Putamen (tissue), 1 donor: ENCODE results near the gene SDK1.

Experiments
- DNase-seq: peaks from one replicate; pipeline ENCODE4 v3.0.0-alpha.2; 2016; ENCODE audit warnings: low spot score

The SDK1 gene

DNA sequence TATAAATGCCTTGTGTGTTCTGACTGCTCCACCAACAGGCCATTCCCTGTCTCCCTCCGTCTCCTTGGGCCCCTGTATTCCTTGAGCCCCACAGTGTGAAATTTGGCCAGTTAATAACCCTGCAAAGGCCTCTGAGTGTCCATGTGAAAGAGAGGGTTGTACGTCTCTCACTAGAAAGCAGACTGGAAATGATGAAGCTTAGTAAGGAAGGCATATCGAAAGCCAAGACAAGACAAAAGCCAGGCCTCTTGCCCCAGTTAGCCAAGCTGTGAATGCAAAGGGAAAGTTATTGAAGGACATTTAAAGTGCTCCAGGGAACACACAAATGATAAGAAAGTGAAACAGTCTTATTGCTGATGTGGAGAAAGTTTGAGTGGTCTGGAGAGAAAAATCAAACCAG, 680.2 kb downstream of the SDK1 start:
- DNase-seq = no peak

DNA sequence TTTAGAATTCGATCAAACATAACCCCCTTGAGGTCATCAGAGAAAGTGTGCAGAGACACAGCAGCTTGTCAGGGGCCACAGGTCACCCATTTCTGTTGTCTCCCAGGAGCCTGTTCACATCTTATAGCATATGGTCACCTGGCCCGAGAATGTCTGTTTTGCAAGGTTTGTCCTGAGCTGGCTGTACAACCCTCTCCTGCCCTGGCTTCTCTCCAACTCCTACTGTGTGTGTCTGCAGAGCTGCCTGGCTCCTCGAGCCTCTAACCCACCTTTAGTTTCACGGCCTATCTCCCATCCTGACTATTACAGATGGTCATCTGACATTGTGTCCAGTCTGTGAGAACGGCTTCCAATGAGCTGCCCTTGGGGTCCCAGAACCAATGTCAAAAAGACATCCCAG, 683.4 kb downstream of the SDK1 start:
- DNase-seq = no peak

DNA sequence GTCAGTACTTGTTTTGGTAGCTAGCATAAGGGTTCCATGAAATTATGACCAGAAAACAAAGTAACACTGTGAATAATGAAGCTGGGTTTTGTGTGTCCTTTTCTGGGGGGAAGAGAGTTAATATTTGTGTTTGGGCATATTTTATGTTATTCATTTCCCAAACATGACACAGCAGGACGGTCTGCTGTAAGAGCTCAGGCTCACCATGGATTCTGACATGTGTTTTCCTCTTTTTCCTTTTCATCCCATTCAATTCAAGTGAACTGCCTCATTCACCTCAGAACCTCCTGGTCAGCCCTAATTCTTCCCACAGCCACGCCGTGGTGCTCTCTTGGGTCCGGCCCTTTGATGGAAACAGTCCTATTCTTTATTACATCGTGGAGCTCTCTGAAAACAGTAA, 685.9 kb downstream of the SDK1 start:
- DNase-seq = no peak

DNA sequence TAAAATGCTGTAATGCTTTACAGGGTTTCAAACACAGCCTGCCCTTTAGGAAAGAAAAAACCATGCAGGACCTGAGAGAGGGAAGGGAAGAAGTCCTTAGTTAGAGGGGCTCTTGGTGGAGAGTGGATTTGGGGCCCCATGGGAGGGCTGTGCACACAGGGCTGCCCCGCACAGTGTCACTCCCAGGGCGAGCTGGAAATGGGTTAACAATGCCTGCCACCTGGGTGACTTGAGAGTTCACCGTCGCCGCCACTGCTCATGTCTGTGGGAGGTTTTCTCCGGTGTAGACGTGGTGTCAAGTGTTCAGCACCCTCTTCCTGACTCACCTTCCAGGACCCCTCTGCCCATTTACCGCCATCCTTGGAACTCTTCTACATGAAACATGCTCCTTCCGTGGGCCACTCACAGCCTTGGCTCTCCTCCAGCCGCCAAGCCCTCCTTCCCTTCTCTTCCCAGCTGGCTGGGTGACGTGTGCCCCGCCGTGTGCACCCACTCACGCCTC, 686.4 kb downstream of the SDK1 start:
- no peak for DNase-seq

DNA sequence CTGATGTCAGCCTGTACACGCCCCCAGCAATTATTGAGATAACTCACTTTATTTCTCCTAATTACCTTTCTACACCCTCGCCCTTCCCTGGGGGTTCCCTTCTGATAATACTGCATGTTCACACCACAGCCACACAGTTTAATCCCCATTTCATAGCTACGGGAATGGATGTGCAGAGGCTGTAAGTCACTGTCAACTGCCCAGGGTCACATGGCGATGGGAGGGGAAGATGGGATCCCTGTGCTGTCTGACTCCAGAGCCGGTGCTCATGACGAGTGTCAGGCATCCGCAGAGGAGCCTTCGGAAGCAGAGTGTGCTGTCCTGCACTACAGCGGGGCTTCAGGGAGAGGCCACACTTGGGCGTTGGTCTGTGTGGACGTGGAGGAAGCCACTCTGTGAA, 688.7 kb downstream of the SDK1 start:
- no peak for DNase-seq

DNA sequence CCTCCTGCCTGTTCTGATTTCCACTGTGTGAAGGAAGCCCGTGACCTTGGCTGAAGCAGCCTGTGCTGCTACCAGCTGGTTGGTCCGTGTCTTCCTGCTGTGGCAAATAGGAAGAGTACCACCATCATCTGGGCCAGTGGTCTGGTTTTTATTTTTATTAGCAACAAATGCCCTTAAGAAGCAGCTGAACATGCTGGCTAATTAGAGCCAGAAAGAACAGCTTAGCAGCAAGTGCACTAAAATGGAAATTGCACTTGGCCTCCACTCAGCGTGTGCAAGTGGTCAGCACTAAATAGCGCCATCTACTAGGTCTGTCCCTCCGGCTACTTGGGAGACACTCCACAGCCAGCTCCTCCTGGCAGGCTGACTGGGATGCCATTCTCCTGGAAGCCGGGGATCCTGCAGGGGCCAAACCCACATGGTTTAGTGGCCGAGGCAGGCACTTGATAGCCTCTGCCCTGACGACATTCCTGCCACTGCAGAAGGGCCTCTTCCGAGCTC, 690.7 kb downstream of the SDK1 start:
- no peak for DNase-seq

DNA sequence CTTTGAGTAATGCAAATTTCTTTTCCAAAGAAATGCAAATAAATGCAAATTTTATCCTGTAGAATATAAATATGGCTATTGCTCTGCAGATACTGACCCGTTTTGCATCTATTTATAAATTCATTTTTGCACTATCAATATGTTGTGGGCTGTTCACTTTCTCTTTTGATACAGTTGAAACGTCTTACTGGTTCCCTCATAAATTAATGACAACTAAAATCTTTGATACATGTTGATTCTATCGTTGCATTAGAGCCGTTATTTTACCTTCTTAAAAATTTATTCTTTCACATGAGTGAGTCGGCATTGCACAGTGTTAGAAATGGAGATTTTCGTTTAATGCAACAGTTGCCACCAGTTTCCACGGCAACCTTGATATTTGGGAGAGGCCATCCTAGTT, 691.8 kb downstream of the SDK1 start:
- no peak for DNase-seq

DNA sequence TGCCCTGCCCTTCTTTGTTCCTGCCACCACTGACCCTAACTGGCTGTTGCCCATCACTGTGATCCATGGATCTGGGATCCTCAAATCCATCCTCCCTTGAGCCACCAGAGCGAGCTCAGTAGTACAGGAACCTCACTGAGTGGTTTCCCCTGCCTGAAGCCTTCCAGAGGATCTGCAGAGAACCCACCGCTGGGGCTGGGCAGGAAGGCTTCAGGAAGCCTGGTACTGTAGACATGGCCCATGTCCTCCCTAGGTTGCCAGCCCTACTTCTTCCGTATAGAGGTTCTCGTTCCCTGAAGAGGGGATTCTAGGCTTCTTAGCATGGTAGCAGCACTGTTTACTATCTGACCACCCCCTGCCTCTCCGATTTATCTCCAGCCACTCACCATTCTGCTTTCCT, 693.7 kb downstream of the SDK1 start:
- no peak for DNase-seq

DNA sequence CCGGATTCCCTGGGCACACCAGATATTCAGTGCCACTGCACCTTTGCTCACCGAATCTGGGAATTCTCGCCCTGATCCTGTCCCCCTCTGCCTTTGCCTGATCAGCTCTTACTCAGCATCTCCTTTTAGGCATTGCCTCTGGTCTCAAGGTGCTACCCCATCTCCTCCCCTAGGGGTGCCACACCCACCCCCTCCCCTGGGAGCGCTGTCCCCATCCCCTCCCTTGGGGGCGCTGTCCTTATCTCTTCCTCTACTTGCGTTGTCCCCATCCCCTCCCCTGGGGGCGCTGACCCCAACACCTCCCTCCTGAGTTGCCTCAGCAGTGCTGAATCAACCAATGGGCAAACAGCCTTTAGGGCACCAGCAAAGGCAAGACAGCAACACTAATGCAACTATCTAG, 694.1 kb downstream of the SDK1 start:
- DNase-seq = no peak

DNA sequence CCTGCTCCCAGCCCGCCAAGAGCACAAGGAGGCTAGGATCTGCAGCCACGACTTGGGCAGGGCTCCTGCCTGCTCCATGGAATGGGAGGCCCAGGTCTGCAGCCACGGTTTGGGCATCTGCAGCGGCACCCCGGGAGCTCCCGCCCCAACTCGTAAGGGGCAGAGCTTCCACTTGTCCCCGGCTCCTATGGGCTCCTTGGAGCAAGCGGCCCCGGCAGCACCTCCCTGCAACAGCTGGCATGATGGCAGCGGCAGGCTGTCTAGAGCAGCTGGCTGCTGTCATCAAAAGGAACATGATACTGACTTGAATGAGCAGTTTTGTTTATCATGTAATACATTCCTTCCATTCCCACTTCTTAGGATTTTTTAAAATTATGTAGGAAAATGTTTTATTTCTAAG, 697.0 kb downstream of the SDK1 start:
- DNase-seq = no peak

DNA sequence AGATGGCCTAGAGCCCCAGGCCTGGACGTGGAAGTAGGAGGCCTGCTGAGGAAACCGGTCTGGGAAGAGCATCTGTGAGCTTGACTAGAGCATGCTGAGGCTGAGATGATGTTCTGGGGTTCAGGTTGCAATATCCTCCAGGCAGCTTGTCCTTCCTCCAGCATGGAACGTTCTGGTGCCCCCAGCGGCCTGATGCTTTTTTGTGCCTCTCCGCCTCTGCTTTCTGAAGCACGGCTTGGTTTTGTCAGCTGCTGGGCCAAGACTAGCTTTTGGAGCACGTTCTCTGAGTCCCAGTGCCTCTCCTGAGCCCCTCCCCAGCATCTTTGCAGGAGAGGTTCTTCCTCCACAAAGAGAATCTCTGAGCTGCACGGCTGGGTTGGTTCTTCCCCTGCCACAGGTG, 699.1 kb downstream of the SDK1 start:
- no peak for DNase-seq

DNA sequence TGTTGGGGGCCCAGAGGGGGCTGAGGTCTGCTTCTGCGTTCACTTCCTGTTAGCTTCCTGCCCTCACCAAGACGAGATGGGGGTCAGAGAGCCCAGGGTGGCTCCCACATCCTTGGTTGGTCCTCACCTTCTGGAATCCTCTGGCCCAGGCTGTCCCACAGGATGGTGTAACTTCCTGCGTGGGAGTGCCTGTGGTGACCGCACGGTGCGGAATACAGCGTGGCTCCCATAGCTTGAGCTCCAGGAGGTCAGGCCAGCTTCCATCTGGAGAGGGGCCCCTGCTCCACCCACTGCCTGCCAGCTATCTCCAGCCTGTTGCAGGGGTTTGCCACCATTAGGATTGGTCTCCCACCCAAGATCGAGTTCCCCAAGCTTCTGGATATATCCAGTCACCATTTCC, 699.9 kb downstream of the SDK1 start:
- DNase-seq = no peak

DNA sequence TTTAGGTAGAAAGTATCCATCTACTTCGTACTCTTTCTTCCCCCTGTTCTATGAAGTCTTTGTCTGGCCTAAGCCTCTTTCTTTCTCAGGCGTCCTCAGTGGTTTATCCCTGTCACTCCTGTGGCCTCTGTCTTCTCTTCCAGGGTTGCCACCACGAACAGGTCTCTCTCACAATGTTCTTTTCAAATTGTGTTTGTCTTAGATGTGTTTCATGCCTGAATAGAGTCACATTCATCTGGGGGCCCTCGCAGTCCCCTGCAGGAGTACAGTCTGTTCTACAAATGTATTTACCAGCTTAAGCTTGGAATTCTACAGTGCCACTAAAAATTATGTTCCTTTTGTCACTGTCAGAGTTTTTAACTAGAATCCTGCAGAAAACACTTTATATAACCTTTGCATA, 700.7 kb downstream of the SDK1 start:
- no peak for DNase-seq

DNA sequence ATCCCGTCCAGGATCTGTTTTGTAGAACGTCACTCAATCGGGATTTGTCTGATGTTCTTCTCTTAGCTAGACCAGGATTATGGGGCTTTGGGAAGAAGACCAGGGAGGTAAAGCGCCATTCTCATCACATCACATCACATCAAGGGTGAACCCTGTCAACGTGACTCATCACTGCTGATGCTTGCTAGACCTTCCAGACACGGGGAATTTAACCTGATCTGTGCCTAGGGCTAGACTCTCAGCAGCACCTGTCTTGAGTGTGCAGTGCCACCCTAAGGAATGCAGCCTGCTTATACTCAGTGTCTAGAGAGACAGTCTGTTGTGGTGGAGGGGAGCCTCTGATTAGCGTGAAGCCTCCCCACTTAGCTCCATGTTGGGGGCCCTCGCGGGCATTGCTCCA, 702.5 kb downstream of the SDK1 start:
- no peak for DNase-seq

DNA sequence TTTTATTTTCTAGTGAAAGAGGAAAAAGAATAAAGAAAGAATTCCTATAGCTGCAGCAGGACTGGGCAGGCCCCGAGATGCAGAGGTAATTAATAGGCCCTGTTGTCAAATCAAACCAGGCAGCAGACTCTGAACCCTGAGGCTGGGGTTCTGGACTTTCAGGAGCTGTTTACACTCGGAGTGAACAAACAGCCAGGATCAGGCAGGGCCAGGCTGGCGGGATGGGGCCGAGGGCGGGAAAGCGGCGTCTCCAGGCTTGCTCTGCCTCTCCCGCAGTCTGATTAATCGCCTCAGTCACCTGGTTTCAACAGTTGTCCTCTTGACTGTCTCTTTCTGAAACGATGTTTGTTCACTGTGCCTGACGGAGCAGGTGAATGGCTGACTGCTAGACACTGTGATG, 705.6 kb downstream of the SDK1 start:
- DNase-seq = no peak

DNA sequence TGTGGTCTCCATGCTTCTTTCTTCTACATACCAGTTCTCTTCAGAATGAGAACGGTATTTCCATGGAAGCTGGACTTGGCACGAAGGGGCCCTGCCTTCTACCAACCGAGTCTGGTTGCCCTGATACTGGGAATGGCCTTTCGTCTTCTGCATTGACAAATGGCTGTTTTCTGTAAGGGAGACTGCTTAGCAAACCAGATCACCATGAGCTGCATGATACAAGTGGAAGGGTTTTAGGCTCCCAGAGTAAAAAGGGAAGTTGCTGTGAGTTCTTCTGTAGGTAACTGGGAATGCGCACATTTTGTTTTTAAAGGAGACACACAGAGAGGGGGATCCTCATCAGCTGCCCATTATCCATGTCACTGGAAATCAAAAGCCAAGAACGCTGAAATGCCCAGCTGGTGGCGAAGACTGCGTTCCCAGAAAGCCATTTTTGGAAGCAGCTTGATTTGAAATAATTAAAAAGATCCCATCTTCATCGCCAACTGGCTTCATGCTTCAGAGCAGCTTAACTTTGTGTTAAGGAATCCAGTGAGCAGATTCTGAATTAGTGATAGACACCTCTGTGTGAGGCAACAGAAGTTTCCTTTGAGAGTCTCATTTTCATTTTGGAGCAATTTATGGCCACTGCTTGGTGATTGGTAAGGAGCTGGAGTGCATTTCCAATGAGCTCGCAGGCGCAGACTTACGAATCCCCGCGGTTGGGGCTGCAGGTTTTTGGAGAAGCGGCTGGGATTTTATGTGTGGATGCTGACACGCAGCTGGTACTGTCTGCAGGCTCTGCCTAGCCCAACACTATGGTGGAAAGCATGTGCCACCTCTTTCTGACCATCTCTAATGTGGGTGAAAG, 708.4 kb downstream of the SDK1 start:
- DNase-seq = no peak

DNA sequence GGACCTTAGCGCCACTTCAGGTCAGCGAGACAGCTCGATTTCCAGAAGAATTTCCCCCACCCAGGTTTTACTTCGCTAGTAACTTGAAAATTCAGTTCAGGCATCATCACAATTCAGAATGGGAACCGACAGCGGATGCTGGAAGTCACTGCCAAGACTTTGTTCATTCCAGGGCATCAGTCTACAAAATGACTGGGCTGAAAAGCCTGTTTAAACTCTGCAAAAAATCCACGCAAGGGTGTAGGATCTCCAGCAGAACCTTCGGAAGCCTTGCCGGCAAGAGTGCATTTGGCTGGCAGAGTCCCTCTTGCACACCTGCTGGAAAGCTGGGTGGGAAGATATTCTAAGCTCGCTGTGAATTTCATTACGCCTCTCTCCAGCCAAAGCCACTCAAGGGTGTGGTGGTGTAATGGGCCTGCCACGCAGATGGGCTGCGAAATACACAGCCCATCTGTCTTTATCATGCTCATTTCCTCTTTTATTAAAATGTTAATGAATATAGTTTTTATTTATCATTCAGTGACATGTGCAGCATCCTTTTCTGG, 709.1 kb downstream of the SDK1 start:
- no peak for DNase-seq

DNA sequence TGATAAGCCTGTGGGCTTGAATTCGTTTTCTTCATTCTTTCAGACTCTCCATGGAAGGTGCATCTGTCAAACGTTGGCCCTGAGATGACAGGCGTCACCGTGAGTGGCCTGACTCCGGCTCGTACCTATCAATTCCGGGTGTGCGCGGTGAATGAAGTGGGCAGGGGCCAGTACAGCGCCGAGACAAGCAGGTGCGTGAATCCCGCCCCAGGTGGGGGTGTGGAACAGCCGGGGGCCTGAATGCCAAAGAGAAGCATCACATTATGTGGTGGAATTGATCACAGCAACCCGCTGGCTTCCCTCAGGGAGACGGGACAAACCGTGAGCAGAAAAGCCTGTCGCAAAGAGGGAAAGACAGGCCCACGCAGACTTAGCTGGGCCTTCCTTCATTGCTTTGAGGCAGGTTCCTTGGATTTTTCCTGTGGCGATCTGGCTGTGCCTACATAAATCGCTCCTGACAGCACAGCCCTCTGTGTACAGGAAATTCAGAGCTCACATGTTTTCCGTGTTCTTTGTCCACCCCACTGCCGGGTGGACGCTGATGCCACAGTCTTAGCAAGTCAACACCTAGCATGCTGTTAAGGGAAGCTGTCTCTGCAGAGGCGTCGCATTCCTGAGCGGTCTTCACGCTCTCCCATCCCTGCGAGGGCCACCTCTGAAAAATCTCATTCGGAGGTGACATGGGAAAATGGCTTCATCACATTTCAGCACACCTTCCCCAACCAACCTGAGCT, 710.0 kb downstream of the SDK1 start:
- no peak for DNase-seq

DNA sequence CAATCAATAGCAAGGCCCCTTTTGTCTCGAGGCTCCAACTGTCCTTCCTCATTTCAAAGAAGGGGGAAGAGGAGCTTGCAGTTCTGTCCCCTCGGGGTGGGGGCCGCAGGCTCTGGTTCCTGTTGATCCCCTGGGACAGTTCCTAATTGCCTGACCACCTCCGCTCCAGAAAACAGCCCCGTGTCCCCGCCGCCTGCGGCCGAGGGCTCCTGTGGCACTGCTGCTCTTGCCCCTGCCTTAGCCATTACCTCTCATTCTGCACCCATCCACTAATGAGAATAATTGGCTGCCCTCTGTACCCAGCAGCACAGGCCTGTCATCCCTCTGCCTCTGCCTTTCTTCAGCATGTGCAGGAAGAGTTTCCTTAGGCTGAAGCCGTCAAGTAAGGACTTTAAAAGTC, 712.7 kb downstream of the SDK1 start:
- no peak for DNase-seq

DNA sequence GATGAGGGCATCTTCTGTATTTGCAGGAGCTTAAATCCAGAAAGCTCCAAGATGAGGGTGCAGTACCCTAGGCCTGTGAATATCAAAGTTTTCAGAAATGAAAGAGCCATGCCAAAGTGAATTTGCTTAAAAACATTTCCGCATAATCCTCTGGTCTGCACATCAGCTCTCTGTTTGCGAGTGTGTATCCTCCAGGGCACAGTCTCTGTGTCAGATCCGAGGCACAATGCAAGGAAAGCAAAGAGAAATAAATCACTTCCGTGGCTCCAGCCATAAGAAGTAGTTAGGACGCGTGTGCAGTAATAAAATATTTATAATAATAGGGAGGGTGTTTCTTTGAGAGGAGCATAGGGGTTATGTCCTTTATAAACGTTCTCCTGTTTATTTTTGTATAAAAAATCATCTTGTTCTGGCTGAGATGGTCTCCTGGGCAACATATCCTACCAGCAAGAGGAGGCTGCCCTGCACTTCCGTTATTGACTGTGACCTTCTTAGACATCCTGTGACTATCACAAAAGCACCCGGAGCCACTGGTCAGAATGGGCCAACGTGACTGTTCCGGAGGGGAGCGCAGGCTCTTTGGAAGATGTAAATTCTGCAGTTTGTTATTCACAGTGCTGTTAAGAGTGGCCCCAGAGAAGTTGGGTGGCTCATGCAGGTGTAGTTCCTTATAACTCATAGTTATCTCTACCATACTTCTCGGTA, 713.4 kb downstream of the SDK1 start:
- DNase-seq = no peak

DNA sequence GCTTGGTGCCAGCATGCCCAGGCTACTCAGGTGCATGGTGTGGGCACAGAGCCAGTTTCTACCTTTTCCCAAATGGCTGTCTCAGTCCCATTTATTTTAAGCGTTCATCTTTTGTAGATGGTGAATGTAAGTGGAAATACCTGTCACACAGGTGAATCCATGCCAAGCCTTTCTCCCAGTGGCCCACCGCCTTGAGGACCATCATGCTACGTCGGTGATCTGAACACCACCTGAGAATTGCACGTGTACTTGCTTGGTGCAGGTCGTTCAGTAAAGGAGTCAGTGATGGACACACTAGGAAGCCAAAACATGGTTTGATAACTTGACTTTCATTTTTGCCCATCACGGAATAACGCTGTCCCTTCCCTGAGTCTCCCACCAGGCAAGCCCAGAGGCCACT, 714.3 kb downstream of the SDK1 start:
- DNase-seq = no peak

DNA sequence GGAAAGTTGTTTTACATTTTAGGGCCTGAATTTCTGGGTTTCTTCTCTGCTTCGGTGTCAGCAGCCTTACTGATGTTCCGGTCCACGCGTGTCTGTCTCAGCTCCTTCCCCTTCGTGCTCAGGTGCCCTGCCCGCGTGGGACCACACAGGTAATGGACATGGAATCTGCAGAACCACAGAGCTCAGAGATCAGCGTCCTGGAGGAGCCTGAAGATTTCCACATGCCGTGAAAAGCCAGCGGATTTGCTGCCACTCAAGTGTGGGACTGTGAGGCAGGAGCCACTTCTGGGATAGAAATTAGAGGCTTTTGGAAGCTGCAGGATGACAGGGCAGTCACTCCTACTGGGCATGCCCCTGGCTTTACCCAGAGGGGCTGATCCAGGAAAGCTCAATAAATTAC, 714.9 kb downstream of the SDK1 start:
- DNase-seq = no peak
